IPS-18c (cell line): ENCODE data around the gene ESR1.
"Not testable (repeated sequence)": the region's sequence is repeated elsewhere in the genome, so short reads cannot be mapped to it uniquely, and the experiment has no call there.

ENCODE experiments used
- H3K4me3 ChIP-seq: 2 replicates; pipeline ENCODE4 v1.7.0; 2013; ENCODE audit warnings: low read depth, mild to moderate bottlenecking, low read length, moderate library complexity; ENCODE audit not compliant: insufficient read depth
- H3K9me3 ChIP-seq: one replicate; pipeline ENCODE4 v1.6.1; 2013; ENCODE audit warnings: mild to moderate bottlenecking, low read length, moderate library complexity; ENCODE audit not compliant: control insufficient read depth, insufficient read depth

Gene ESR1

GRCh38 chr6:152055517-152055916 lies 248.0 kb downstream of the ESR1 start:
- Histone ChIP-seq H3K4me3 (no peak overlapping the region), H3K9me3 (no peaks in the 10 kb centered on the region)

GRCh38 chr6:152057832-152058498 lies 250.5 kb downstream of the ESR1 start:
- H3K4me3 ChIP-seq = no peak overlapping the region
- H3K9me3 ChIP-seq = no peaks in the 10 kb centered on the region

GRCh38 chr6:152059909-152060308 lies 252.4 kb downstream of the ESR1 start:
- Histone ChIP-seq H3K9me3 (no peaks in the 10 kb centered on the region), H3K4me3 (no peak overlapping the region)

- no peaks in the 10 kb centered on the region for H3K9me3 ChIP-seq
Measured at GRCh38 chr6:152062476-152062875, 255.0 kb downstream of the ESR1 start.

GRCh38 chr6:152063170-152063921 lies 255.9 kb downstream of the ESR1 start:
- Histone ChIP-seq H3K9me3 (no peaks in the 10 kb centered on the region), H3K4me3 (no peak overlapping the region)

More at GRCh38 chr6:152062476-152062875, 255.0 kb downstream of the ESR1 start:
- H3K4me3 ChIP-seq = no peak overlapping the region

GRCh38 chr6:152068622-152069261 lies 261.3 kb downstream of the ESR1 start:
- no peaks in the 10 kb centered on the region for H3K9me3 ChIP-seq
- H3K4me3 ChIP-seq = no peak overlapping the region

DNA sequence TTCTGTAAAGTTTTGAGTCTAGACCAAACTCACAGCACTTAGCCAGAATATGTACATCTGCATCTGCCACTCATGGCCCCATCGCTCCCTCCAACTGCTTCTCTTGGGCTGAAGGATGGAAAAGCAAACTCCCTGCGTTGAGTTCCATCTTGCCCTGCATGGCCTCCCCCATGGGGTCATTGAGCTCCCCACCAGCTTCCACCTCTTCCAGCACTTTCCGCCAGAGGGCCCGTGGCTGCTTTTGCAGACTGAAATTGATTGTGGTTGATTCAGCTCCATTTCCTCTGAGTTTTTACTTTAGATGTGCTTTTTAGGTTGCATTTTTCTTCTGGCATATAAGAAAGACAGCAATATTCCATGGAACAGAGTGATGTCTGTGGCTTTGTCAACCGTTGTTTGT lies 263.1 kb downstream of the ESR1 start:
- Histone ChIP-seq H3K4me3 (no peak overlapping the region), H3K9me3 (no peaks in the 10 kb centered on the region)

- H3K9me3 ChIP-seq = no peaks in the 10 kb centered on the region
- no peak overlapping the region for H3K4me3 ChIP-seq
Measured at GRCh38 chr6:152071318-152071717, 263.8 kb downstream of the ESR1 start.

- no peak overlapping the region for H3K4me3 ChIP-seq
- H3K9me3 ChIP-seq = no peaks in the 10 kb centered on the region
Measured at GRCh38 chr6:152071843-152072242, 264.4 kb downstream of the ESR1 start.

GRCh38 chr6:152076242-152076641 lies 268.8 kb downstream of the ESR1 start:
- H3K9me3 ChIP-seq, H3K4me3 ChIP-seq: not testable (repeated sequence)

GRCh38 chr6:152078001-152078400 lies 270.5 kb downstream of the ESR1 start:
- Histone ChIP-seq H3K9me3 (no peaks in the 10 kb centered on the region), H3K4me3 (no peak overlapping the region)

DNA sequence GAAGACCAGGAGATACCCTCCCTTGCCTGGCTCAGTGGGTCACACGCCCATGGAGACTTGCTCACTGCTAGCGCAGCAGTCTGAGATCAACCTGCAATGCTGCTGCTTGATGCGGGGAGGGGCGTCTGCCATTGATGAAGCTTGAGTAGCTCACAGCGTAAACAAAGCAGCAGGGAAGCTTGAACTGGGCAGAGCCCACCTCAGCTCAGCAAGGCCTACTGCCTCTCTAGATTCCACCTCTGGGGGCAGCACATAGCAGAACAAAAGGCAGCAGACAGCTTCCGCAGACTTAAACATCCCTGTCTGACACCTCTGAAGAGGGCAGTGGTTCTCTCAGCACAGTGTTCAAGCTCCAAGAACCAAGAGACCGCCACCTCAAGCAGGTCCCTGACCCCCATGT lies 271.3 kb downstream of the ESR1 start:
- no peaks in the 10 kb centered on the region for H3K9me3 ChIP-seq
- no peak overlapping the region for H3K4me3 ChIP-seq

- H3K4me3 ChIP-seq = no peak overlapping the region
- H3K9me3 ChIP-seq = no peaks in the 10 kb centered on the region
Measured at GRCh38 chr6:152085451-152085921, 278.0 kb downstream of the ESR1 start.

GRCh38 chr6:152086223-152086873 lies 278.9 kb downstream of the ESR1 start:
- Histone ChIP-seq H3K9me3 (no peaks in the 10 kb centered on the region), H3K4me3 (no peak overlapping the region)

DNA sequence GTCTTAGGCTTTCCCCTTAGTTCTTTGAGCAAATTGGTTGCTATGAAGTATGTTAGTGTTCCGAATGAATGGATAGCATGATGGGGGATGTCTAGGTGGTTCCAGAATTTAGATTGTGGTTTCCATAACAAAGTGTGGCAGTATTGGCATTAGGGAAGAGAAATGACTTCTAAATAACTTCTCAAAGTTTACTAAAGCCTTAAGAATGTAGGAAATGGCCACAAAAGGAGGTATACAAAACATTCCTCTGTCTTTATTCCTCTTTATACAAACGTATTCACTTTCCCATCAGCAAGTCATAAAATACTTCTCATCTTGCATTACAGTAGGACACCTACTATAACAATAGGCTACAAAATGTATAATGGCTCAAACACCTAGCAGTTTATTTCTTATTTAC lies 279.6 kb downstream of the ESR1 start:
- no peak overlapping the region for H3K4me3 ChIP-seq

DNA sequence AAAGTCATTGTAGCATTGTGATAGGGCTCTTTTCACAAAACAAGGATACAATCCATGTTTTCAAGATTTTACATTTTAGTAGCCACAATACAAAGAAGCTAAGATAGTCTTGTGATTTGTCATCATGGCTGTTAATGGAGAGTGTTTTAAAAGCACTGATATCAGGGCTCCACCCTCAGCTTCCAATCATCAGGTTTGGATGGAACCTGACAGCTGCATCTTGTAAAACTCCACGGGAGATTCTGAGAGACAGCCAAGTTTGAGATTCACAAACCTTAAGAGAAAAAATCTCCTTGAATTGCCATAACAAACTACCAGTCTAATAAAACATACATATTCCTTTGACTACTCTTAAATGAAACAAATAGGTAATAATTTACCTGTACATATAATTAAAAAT lies 280.2 kb downstream of the ESR1 start:
- no peaks in the 10 kb centered on the region for H3K9me3 ChIP-seq

More for the DNA sequence above, 279.6 kb downstream of the ESR1 start:
- H3K9me3 ChIP-seq = no peaks in the 10 kb centered on the region

DNA sequence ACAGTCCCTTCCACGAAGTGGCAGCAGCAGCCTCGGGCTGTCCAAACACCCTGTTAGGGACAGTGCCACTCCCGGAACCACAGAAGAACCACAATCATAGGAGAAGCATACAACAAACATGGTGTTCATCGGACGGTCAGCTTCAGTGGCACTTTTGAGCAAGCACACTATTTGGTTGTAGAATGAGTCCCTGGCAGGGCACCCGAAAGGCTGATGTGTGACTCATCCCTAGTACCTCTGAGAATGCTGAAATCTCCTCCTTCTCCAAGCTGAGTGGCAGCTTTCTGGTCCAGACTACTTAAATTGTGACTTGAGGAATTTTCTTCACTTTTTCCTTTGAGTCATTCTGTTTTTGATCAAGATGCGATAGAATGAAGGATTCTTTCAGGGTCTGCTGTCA lies 282.5 kb downstream of the ESR1 start:
- no peak overlapping the region for H3K4me3 ChIP-seq
- no peaks in the 10 kb centered on the region for H3K9me3 ChIP-seq

More for the DNA sequence above, 280.2 kb downstream of the ESR1 start:
- H3K4me3 ChIP-seq = no peak overlapping the region
